Glomerular endothelial cell (primary cell): ENCODE results near the gene DTX3. TPM values are rescaled to one million over a fixed set of nuclear protein-coding genes. Genes with fewer than 3 reads are reported as not detected.
"Not testable (repeated sequence)": the region's sequence is repeated elsewhere in the genome, so short reads cannot be mapped to it uniquely, and the experiment has no call there.

Experiments used
- DNase-seq: peaks from one replicate; pipeline ENCODE4 v3.0.0-alpha.2; 2011; ENCODE audit warnings: low read depth, low spot score; ENCODE audit errors: extremely low read depth
- total RNA-seq: library from RNA; depleted of rRNA; stranded (reverse); fragments of >200 nt; gene quantifications from 2 replicates; pipeline ENCODE4 v1.2.3, GENCODE V29; 2015

DTX3 gene
- total RNA-seq, 1 donor from 2014 or later = 4.8 TPM

DNA sequence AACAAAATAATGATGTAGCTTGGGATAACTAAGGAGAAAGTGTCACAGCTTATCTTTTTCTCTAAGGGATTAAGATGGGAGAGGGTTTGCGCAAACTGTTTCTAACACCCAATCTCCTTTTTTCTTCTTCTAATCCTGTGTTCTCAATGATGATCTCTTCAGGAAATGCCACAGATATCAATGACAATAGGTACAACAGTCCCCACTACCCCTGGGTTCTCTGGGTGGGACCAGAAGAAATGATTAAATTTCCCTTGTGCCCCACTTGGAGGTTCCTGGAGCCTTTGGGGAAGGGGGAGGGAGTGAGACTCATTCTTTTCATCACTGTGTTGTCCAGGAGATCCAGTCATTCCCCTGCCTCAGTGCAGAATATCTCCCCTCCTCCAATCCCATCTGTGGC lies 22.2 kb upstream of the DTX3 start:
- no peak for DNase-seq

DNA sequence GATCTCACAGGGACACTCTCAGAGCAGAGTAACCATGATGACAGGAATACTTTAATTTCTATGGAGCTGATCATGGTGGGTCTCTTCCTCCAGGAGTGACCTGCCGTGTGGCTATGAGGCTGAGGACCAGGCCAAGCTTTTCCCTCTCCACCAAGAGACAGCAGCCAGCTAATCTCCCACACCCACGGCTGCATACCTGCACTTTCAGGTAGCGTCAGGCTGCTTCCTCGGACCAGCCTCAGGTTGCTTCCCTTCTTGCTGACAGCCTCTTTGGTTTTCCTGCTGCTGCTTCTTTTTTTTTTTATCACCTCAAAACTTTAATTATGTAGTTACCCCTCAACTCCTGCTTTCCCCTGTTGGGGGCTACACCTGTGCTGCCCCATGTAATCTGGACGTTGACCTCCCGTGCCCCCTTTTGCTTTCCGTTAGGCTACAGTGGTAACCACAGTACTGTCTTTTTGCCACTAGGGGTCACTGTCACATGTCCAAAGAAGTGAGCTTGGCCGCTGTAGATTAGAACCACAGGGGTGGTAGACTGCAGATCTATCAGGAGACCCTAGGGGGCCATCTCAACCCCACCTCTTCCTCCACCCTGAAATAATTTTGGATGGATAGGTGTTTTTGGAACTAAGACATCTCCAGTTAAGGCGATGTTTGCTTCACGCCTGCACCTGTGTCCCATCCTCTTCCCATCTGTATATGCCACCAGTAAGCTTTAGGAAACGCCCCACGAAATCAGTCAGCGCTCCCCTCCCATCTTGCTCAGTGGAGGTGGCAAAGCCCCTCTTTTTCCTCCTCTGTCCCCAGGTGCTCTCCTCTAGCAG lies 21.4 kb upstream of the DTX3 start:
- DNase-seq = peak; percentile 48

DNA sequence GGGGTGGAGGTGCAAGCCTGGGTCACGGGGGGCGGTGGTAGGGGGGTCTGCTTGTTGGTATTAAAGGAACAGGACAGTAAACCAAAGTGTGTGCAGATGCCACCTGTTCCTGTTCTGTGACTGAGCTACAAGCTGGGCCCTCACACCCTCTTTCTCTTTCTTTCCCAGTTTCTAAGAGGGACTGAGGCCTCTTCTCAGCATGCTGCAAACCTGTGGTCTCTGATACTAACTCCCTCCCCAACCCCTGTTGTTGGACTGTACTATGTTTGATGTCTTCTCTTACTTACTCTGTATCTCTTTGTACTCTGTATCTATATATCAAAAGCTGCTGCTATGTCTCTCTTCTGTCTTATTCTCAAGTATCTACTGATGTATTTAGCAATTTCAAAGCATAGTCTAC lies 20.6 kb upstream of the DTX3 start:
- no peak for DNase-seq

DNA sequence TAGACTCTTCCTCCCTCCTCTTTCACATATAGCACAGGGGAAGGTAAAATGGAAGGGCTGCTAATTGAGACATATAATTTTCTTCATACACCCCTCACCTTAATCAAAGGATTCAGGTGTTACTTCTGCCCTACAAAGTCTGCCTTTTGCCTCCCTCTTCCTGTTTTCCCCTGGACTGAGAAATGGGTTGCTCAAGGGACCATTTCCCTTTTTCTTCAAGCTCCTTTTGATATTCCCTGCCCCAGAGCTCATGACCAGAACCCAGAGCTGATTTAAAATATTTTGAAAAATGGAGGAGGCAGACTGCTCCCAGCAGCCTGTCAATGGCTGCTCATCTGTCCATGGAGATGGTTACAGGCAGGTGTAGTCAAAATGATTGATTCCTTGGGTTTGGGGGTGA lies 19.9 kb upstream of the DTX3 start:
- no peak for DNase-seq

DNA sequence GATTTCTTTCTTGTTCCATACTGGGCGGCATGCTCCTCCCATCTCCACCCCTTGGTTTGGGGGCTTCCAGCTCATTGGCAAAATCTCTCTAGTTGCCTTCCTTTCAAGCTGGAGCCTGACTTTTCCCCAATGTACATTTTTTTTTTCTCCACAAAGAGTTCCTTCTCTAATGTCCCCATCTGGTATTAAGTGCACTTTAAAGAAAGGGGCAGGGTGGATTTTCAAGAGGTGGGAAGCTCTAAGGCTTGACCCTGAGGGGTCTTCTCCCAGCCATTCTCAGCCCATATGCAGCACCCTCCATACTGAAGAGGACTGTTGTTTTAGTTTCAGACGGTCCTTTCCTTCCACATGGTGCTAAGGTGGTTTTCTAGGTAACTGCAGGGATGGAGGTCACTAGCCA lies 19.5 kb upstream of the DTX3 start:
- DNase-seq = no peak

DNA sequence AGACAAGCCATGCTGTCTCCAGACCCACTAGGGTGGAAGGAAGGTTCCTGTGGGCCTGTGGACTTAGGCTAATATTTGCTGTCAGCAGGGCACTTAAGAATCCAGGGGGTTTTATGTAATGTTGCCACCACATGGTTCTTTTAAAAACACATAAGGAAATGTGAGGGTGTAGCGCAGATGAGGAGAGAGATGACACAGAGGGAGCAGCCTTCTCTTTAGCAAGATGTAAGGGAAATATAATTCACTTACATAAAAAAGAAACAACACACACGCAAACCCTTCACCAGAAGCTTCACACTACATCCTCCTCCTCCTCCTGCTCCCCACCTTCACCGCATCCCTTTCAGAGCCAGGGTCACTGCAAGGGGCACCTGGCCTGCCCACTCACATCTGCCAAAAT lies 18.5 kb upstream of the DTX3 start:
- no peak for DNase-seq

DNA sequence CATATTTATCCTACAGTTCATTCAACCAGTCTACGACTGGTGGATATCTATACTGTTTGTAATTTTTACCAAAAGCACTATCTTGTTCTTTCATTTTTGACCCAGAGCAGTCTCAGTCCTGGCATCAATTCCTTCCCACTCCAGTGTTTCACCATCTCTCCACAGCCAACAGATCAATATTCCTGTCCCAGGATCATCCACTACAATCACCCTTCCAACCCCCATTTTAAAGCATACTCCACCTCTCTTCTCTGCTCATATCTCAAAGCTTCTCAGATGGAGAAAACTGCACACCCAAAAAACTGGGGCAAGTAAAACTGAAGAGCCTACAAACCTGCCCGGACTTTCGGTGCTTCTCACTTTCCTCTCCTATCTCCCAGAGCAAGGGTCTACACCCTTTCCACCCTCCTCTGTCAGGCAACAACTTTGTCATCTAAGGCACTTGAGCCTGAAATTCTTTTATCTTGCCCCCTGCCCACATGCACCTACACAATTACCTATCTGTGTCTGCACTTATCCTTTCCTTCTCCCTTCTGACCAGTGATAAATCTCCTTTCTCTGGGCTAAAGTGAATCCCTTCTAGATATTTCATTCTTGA lies 17.7 kb upstream of the DTX3 start:
- no peak for DNase-seq

DNA sequence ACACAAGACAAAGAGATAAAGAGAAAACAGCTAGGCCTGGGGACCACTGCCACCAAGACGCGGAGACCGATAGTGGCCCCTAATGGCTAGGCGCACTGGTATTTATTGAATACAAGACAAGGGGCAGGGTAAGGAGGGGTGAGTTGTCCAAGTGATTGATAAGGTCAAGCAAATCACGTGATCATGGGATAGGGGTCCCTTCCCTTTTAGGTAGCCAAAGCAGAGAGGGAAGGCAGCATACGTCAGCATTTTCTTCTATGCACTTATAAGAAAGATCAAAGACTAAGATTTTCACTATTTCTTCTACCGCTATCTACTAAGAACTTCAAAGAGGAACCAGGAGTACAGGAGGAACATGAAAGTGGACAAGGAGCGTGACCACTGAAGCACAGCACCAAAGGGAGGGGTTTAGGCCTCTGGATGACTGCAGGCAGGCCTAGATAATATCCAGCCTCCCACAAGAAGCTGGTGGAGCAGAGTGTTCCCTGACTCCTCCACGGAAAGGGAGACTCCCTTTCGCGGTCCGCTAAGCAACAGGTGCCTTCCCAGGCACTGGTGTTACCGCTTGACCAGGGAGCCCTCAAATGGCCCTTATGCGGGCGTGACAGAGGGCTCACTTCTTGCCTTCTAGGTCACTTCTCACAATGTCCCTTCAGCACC lies 15.5 kb upstream of the DTX3 start:
- DNase-seq = not testable (repeated sequence)

DNA sequence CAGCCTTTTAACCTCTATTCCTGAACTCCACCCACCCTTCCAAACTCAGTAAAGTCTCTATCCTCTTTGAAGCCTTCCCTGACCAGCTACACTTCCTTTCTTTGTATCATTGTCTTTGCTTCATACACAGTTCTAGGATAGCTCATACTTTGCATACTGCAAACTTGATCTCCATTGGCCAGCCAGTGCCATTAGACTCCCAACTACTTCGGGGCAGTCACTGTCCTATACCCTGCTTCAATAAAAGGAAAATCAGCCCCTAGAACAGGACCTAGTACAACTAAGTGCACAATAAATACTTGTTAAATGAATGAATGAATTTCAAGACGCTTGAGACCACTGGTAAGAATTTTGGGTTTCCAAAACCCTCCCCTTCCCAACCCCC lies 14.2 kb upstream of the DTX3 start:
- DNase-seq = no peak

DNA sequence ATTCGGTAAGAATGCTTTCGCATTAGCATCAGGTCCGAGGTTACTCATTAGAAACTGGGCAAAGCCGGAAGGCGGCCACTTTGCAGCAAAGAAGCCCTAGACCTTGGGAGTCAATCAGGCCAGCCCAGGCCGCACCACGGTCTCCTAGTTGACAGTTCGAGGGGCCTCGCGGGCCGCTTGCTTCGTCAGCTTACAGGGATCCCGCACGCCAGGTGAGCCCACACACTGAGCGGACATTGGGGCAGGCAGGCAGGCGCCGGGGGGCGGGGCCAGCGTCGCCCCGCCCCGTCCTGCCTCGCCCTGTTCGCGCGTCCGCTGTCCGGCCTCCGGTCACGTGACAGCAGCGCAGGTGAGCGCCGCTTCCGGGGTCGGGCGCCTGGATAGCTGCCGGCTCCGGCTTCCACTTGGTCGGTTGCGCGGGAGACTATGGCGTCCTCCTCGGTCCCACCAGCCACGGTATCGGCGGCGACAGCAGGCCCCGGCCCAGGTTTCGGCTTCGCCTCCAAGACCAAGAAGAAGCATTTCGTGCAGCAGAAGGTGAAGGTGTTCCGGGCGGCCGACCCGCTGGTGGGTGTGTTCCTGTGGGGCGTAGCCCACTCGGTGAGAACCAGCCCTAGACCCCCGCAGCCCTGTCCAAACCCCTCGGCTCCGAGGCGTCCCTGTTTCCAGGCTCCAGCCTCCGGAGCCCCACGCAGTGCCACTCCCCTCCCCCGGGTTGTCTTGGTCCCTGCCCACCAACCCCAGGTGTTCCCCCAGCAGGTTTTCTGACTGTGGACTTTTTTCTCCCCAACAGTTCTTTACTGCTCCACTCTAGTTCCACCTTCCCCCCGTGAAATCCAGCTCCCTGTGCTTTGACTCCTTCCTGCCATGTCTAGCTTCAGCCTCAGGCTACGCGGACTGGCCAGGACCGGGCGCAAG lies 13.5 kb upstream of the DTX3 start, which contains the start of gene PIP4K2C:
PIP4K2C (plus strand) TSS at position 329 of the 918 bp plus-strand sequence; CDS start at position 427, 98 bp downstream.
- no peak for DNase-seq

DNA sequence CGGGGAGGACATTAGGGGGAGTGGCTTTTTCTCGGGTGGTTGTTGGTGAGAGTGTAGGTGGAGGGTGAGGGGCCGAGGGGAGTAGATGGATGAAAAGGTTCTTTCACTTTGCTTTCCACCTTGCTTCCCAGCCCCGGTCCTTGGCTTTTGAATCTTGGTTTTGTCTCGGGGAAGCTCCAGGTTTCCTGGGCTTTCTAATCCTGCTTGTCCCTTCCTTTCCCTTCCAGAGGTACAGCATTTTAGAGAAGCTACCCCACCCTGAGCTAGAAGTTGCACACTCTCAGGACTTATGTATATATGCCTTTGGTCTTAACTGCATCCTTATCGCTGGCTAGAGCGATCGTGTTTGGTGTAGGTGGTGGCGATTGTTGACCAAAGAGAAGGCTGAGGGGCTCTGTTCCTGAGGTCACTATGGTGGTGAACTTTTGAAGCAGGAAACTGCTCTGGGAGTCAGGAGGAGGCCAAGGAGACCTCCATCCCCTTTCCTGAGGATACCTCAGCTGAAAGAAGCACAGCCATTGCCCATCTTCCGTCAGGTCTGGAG lies 12.8 kb upstream of the DTX3 start:
- DNase-seq = no peak

DNA sequence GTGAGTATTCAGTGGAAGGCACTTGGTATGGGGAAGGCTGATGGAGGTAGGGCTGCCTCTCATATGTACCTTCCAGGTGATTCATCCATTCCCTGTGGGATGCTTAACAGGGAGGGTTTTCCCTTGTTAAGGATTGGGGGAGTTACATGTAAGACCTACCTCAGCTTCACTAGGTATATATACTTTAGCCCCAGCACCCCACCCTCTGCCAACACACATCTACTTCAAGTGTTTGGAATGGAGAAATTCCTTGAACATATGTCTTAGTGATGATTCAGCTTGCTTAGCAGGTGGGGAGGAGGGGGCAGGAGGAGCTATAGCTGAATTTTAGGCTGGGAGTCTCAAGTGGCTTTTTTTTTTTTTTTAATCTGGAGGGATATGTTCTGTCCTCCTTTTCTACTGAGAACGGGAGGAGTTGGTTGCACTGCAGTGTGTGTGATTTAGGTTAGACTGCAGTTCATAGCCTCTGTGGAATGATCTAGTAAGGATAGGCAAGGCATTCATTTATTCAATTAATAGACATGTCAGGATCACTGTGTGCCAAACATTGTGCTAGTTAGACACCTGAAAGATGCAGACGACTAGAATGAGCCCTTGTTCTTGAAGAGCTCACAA lies 12.0 kb upstream of the DTX3 start:
- no peak for DNase-seq

DNA sequence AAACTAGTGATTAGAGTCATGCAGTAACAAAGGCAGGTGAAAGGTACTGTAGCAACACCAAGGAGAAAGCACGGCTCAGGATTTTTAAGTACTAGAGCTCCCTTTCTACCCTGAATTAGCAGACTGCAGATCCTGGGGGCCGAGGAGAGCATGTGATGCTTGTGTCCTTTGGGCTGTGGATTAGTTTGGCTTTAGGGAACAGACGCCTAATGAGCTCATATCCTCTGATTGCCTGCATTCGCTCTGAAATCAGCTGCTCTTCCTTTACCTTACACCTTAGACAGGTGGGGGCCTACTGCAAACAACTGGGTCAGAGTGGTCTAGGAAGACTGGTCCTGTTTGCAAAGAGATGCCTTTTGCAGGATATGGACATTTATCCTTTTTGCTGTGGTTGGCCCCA lies 11.4 kb upstream of the DTX3 start:
- no peak for DNase-seq

DNA sequence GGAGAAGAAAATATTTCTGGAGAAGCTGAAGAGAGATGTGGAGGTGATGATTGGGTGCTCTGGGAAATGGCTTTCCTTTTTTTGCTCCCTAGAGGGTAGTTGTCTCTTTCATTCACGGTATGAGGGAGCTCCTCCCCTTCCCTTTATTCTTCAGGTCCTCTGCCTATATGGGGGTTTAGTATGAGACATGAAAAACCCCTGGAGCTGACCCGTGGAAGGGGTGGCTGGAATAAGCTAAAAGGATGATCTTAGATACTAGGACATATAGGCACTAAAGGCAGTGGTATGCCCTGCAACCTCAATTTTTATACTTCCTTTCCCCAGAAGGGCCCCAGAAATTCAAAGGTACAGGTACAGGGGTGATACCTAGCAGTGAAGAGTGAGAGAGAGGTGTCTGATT lies 4.2 kb upstream of the DTX3 start:
- DNase-seq = no peak

DNA sequence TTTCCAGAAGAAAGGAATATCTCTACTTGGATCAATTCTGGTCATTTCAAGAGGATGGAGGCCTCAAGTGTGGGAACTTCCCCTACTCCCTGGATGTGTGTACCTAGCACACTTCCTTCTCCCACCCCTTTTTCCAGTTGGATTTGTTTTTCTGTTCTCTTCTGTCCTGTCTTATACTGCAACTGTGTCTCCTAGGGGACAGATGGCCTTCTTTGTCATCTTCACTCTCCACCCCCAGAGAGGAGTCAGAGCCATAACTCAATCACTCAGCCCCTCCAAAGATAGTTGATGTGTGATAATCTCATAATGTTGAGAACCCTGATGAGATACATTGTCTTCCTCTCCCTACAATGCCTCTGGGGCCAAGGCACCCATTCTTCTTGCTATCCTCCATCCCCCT lies 2.1 kb upstream of the DTX3 start:
- DNase-seq = no peak

DNA sequence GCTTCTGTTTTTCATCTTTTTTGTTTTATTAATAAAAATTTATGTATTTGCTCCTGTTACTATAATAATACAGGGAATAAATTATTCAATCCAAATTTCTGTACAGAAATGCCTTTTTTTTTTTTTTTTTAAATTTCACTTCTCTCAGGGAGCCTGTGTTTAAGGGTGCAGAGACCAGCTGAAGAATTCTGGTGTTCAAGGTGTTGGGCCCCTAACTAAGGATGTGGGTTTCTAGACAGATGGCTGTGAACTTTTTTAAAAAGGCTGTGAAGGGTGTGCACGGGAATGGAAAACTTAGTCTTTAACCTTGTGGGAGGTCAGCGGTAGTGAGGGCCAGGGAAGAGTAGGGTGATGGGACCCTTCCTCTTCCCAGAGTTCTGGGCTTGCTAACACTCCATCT lies 1.3 kb upstream of the DTX3 start:
- DNase-seq = no peak

DNA sequence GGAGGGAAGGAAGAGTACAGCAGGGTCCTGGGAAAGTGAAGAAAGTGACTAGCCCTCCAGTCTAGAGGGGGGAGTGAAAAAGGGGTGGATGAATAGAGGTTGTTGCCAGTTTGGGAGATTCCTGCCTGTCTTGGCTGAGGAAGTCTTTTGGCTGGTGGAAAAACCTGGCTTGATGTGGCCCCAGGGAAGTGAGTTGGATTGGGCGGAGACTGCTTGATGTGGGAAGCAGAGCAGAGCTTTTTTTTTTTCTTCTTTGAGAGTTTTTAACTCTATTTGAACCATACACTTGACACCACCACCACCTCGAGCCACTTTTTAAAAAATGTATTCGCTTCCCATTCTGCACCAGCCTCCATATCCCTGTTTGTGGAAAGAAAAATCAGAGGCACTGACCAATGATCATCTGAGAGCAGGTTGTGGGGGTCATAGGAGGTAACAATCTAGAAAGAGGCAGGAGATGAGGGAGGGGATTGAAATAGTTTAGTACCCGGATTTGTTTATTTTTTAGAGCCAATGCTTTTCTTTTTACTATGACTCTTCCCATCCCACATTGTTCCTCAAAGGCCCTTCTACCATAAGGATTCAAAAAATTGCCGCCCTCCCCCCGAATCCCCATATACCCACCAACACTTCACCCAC lies 690 bp upstream of the DTX3 start:
- DNase-seq = no peak

DNA sequence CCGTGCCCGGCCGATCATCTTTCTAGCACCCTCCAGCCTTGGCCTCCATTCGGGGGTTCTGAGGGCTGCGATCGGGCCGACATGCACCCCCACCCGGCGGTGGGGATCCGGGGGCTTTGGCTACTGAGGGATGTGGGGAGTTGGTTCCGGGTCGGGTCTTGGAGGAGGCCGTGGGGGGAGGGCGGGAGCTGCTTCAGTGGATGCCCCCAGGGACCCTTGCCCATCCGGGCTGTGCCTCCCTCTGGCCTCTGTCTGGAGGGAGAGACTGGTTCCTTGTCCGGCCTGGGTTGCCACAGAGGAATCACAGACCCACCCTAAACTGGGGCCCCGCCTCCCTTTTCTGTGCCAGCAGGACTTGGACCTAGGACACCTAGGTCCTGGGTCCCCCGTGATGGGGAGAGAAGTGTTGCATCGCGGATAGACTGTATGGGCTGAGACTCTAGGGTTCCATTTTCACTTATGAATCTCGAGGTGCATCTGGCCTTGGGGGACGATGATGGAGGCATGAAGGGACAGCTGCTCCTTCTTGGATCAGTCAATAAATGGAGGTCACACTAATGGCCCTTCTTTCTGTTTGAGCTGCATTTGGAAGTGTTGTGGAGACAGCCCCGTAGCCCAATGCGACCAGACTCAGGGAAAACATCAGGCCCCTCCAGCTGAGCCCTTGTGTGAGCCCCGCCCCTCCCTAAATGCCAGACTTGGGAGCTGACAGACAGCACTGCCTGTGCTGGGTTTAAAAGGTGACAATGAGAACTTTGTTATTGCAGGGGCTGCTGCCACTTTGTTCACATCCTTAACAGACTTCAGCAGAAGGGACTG lies 577 bp downstream of the DTX3 start:
- DNase-seq = no peak

DNA sequence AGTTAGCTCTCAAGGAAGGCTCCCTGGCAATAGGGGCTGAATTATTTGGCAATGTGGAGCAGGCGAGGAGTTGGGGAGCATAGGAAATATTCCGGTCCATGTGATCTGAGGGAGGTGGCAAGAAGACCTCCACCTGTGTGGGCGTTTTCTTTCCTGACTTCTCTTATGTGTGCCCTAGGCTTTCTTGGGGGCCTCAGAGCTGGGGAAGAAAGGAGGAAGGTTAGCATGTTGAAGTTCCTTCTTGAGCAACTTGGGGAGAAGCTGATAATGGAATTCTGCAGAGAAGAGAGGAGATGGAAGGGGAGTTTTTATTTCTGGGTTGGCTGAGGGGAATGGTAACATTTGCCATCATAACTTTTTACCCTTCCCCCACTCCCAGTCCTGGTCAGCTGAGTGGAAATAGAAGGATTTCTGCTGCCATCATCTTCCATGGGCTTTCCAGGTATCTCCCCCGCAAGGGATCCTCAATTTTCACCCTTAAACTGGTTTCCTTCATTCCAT lies 1.2 kb downstream of the DTX3 start:
- no peak for DNase-seq
